IMR-90 (cell line): Measurements from ENCODE around the gene MPG. TPM values are rescaled to one million over a fixed set of nuclear protein-coding genes. Genes with fewer than 3 reads are reported as not detected.

Source experiments
- microRNA-seq, 2 experiments: library from miRNA; stranded (forward) in 1 of 2; unstranded in 1 of 2; fragments of 10-50 nt in 1 of 2; fragments of <30 nt in 1 of 2; gene quantifications in 1 of 2; microRNA quantifications in 1 of 2; one replicate each; pipeline versions ENCODE3 to v1.1.0; 2013 to 2020; ENCODE audit not compliant: insufficient read depth in 1 of 2, insufficient read length in 1 of 2, unreplicated experiment in 1 of 2
- polyA plus RNA-seq, 3 experiments: library from polyadenylated mRNA; depleted of rRNA; stranded (reverse); fragments of >200 nt; gene quantifications; 2 replicates each; pipeline ENCODE4 v1.2.3, GENCODE V29; 2012; ENCODE audit warnings: low replicate concordance in 1 of 3
- small RNA-seq, 5 experiments: library from RNA; depleted of rRNA; stranded (forward); fragments of <200 nt; gene quantifications; one replicate each; pipeline ENCODE3, GENCODE V24; 2012
- total RNA-seq: library from RNA; depleted of rRNA; stranded (reverse); fragments of >200 nt; gene quantifications from 2 replicates; pipeline ENCODE4 v1.2.3, GENCODE V29; 2012; rRNA removed

The MPG gene
- total and polyA plus RNA-seq, 2 of the 4 experiments (the other 2 are of a cell fraction) = 66.7 to 135 TPM

Small RNAs within 50 kb of the gene (microRNA-seq; reads per million reads assigned to microRNA genes)
- not detected for gene Z69720.2 (ENCODE audit: insufficient read depth, insufficient read length)

Small RNAs within 50 kb of the gene (small RNA-seq; reads per million reads assigned to genes)
- gene Z69720.2 = 0 reads per million in 5 experiments

Other genes starting within 250 kb of the MPG start
- gene POLR3K, start 24.6 kb upstream of the MPG start, total RNA-seq = 9.0 and 10.6 TPM in 2 replicates
- gene POLR3K, start 24.6 kb upstream of the MPG start, polyA plus RNA-seq (2012; rRNA removed) = 39.1 and 39.5 TPM in 2 replicates
- 63.3 and 88.0 TPM in 2 replicates for gene SNRNP25, start 24.4 kb upstream of the MPG start, total RNA-seq
- 67.2 and 73.7 TPM in 2 replicates for gene SNRNP25, start 24.4 kb upstream of the MPG start, polyA plus RNA-seq (2012; rRNA removed)
- 11.1 and 13.8 TPM in 2 replicates for gene RHBDF1, start 5.6 kb upstream of the MPG start, total RNA-seq
- gene RHBDF1, start 5.6 kb upstream of the MPG start, polyA plus RNA-seq (2012; rRNA removed) = 86.6 and 92.3 TPM in 2 replicates
- 3.9 and 5.7 TPM in 2 replicates for gene NPRL3, start 60.4 kb downstream of the MPG start, total RNA-seq
- 42.4 and 44.0 TPM in 2 replicates for gene NPRL3, start 60.4 kb downstream of the MPG start, polyA plus RNA-seq (2012; rRNA removed)
- gene HBZ, start 74.4 kb downstream of the MPG start, total RNA-seq = not detected in 2 replicates
- not detected in 2 replicates for gene HBZ, start 74.4 kb downstream of the MPG start, polyA plus RNA-seq (2012; rRNA removed)
- not detected in 2 replicates for gene HBM, start 87.8 kb downstream of the MPG start, total RNA-seq
- not detected in 2 replicates for gene HBM, start 87.8 kb downstream of the MPG start, polyA plus RNA-seq (2012; rRNA removed)
- gene HBA2, start 94.7 kb downstream of the MPG start, total RNA-seq = not detected in 2 replicates
- gene HBA2, start 94.7 kb downstream of the MPG start, polyA plus RNA-seq (2012; rRNA removed) = not detected in 2 replicates
- not detected in 2 replicates for gene HBA1, start 98.5 kb downstream of the MPG start, total RNA-seq
- 0.21 TPM in 1 of 2 replicates, not detected in the other for gene HBA1, start 98.5 kb downstream of the MPG start, polyA plus RNA-seq (2012; rRNA removed)
- not detected in 2 replicates for gene HBQ1, start 102.2 kb downstream of the MPG start, total RNA-seq
- gene HBQ1, start 102.2 kb downstream of the MPG start, polyA plus RNA-seq (2012; rRNA removed) = 0.92 and 1.7 TPM in 2 replicates
- 21.5 and 33.3 TPM in 2 replicates for gene LUC7L, start 151.2 kb downstream of the MPG start, total RNA-seq
- 52.8 and 55.6 TPM in 2 replicates for gene LUC7L, start 151.2 kb downstream of the MPG start, polyA plus RNA-seq (2012; rRNA removed)
- gene FAM234A, start 156.6 kb downstream of the MPG start, total RNA-seq = 27.5 and 30.3 TPM in 2 replicates
- 60.5 and 64.2 TPM in 2 replicates for gene FAM234A, start 156.6 kb downstream of the MPG start, polyA plus RNA-seq (2012; rRNA removed)
- gene RGS11, start 197.7 kb downstream of the MPG start, total RNA-seq = under 0.01 TPM in 2 replicates
- gene RGS11, start 197.7 kb downstream of the MPG start, polyA plus RNA-seq (2012; rRNA removed) = 0.48 and 0.49 TPM in 2 replicates
- 0.36 TPM in 1 of 2 replicates, not detected in the other for gene ARHGDIG, start 202.4 kb downstream of the MPG start, total RNA-seq
- gene ARHGDIG, start 202.4 kb downstream of the MPG start, polyA plus RNA-seq (2012; rRNA removed) = 0.16 and 0.24 TPM in 2 replicates
- 0.28 TPM in 1 of 2 replicates, not detected in the other for gene PDIA2, start 204.9 kb downstream of the MPG start, total RNA-seq
- 0.17 and 0.32 TPM in 2 replicates for gene PDIA2, start 204.9 kb downstream of the MPG start, polyA plus RNA-seq (2012; rRNA removed)